22Rv1 (cell line): ENCODE results near the gene TSPAN31.

ENCODE experiments used
- H3K27ac ChIP-seq: fragments of 450-650 bp; 2 replicates; pipeline ENCODE4 v1.5.1; 2017
- ZFX ChIP-seq: fragments of 450-650 bp; IDR thresholded peaks from 2 replicates; pipeline ENCODE4 v1.6.1; 2017; ENCODE audit warnings: antibody characterized with exemption, borderline replicate concordance
- TF ChIP-seq, protein P1 (sequence below): fragments of 450-650 bp; IDR thresholded peaks from 2 replicates; pipeline ENCODE4 v1.5.1; 2017; ENCODE audit warnings: mild to moderate bottlenecking

Gene TSPAN31

DNA sequence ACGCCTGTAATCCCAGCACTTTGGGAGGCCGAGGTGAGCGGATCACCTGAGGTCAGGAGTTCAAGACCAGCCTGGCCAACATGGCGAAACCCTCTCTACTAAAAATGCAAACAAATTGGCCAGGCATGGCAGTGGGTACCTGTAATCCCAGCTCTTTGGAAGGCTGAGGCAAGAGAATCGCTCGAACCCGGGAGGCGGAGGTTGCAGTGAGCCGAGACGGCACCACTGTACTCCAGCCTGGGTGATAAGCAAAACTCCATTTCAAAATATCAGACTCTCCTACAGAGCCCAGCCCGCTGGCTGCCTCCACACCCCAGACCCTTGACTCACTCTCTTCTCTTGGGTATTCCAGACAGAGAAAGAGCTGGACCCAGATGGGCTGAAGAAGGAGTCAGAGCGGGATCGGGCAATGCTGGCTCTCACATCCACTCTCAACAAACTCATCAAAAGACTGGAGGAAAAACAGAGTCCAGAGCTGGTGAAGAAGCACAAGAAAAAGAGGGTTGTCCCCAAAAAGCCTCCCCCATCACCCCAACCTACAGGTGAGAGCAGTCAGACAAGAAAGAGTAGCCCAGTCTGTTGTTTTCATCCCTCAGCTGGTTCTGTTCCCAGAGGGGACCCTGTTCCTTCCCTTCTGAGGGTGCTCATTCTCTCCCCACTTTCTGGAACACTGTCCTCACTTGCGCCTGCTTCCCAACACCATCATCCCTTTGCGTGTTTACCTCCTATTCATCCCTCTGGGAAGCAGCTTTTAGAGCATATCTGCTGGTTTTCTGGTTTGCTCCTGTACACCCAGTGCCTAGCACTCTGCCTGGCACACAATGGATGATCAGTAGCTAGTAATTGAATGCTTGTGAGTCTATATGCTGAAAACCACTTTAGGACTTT is 26.0 kb upstream of the TSPAN31 start:
- TF ChIP-seq, protein P1, sequence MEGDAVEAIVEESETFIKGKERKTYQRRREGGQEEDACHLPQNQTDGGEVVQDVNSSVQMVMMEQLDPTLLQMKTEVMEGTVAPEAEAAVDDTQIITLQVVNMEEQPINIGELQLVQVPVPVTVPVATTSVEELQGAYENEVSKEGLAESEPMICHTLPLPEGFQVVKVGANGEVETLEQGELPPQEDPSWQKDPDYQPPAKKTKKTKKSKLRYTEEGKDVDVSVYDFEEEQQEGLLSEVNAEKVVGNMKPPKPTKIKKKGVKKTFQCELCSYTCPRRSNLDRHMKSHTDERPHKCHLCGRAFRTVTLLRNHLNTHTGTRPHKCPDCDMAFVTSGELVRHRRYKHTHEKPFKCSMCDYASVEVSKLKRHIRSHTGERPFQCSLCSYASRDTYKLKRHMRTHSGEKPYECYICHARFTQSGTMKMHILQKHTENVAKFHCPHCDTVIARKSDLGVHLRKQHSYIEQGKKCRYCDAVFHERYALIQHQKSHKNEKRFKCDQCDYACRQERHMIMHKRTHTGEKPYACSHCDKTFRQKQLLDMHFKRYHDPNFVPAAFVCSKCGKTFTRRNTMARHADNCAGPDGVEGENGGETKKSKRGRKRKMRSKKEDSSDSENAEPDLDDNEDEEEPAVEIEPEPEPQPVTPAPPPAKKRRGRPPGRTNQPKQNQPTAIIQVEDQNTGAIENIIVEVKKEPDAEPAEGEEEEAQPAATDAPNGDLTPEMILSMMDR, result no peak
- no peak for TF ChIP-seq ZFX
- peak overlapping the region; percentile 52; the same call in 1 of the 2 replicates for H3K27ac ChIP-seq

DNA sequence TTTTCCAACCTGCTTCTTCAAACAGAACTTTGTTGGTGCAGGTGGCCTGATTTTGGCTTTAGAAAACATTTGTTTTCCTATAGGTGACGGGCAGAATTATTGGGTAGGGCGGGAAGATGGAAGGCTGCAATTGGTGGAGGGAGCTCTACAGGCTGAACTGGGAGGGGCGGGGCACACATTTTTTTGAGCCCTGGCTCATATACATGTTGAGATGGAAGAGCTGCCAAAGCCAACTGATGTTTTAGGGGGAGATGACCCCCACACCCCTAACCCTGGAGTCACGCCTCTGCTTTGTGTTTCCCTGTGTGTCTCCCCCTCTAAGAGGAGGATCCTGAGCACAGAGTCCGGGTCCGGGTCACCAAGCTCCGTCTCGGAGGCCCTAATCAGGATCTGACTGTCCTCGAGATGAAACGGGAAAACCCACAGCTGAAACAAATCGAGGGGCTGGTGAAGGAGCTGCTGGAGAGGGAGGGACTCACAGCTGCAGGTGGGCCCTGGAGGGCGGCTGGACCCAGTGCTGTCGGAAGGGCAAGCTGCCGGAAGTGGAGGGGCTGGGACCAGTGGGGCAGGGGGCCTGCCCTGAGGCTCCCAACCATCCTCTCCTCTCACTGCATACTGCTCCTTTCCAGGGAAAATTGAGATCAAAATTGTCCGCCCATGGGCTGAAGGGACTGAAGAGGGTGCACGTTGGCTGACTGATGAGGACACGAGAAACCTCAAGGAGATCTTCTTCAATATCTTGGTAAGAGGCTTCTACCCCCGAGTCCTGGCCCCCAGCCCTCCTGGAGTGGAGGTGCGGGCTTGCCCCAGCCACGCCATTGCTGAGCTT is 24.8 kb upstream of the TSPAN31 start:
- peak overlapping the region; percentile 52 for H3K27ac ChIP-seq
- TF ChIP-seq, protein P1, result no peak
- TF ChIP-seq ZFX, result no peak

DNA sequence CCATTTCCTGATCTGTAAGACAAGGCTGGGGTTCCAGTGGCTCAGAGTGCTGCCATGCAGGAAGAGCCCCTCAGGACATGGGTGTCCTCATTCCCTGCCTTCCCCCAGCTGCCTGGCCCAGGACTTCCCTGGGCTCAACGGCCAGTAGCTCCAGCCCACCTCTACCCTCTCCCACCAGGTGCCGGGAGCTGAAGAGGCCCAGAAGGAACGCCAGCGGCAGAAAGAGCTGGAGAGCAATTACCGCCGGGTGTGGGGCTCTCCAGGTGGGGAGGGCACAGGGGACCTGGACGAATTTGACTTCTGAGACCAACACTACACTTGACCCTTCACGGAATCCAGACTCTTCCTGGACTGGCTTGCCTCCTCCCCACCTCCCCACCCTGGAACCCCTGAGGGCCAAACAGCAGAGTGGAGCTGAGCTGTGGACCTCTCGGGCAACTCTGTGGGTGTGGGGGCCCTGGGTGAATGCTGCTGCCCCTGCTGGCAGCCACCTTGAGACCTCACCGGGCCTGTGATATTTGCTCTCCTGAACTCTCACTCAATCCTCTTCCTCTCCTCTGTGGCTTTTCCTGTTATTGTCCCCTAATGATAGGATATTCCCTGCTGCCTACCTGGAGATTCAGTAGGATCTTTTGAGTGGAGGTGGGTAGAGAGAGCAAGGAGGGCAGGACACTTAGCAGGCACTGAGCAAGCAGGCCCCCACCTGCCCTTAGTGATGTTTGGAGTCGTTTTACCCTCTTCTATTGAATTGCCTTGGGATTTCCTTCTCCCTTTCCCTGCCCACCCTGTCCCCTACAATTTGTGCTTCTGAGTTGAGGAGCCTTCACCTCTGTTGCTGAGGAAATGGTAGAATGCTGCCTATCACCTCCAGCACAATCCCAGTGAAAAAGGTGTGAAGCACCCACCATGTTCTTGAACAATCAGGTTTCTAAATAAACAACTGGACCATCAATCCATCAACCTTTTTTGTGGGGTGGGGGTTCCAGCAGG is 23.9 kb upstream of the TSPAN31 start:
- peak overlapping the region; percentile 52 for H3K27ac ChIP-seq

GRCh38 chr12:57721846-57722608 is 22.8 kb upstream of the TSPAN31 start:
- peak overlapping the region; percentile 52 for H3K27ac ChIP-seq

More for the DNA sequence above, 23.9 kb upstream of the TSPAN31 start:
- no peak for TF ChIP-seq ZFX
- TF ChIP-seq, protein P1, result no peak

- peak overlapping the region; percentile 52 for H3K27ac ChIP-seq
- no peak for TF ChIP-seq ZFX
- TF ChIP-seq, protein P1, result no peak
These were observed 21.9 kb upstream of the TSPAN31 start for GRCh38 chr12:57722716-57723629.

DNA sequence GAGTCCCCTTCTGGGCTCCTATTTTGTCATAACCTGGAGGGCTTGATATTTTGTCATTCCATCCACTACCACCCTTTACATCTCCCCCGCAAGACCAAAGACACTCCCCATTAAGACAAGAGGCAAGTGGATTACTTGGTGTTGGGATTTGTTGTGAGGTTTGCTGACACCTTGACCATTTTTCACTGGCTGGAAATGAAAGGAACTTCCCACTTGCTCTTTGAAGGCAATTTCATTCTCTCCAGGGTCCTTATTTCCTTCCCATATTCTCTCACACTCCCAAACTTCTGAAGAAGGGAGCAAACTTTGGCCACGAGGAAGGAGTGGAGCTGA is 21.2 kb upstream of the TSPAN31 start:
- peak overlapping the region; percentile 35 for H3K27ac ChIP-seq
- TF ChIP-seq, protein P1, result no peak
- no peak for TF ChIP-seq ZFX
